Measurements from ENCODE around the gene BCL2.
"Not testable (repeated sequence)": the region's sequence is repeated elsewhere in the genome, so short reads cannot be mapped to it uniquely, and the experiment has no call there.

BCL2 gene

DNA sequence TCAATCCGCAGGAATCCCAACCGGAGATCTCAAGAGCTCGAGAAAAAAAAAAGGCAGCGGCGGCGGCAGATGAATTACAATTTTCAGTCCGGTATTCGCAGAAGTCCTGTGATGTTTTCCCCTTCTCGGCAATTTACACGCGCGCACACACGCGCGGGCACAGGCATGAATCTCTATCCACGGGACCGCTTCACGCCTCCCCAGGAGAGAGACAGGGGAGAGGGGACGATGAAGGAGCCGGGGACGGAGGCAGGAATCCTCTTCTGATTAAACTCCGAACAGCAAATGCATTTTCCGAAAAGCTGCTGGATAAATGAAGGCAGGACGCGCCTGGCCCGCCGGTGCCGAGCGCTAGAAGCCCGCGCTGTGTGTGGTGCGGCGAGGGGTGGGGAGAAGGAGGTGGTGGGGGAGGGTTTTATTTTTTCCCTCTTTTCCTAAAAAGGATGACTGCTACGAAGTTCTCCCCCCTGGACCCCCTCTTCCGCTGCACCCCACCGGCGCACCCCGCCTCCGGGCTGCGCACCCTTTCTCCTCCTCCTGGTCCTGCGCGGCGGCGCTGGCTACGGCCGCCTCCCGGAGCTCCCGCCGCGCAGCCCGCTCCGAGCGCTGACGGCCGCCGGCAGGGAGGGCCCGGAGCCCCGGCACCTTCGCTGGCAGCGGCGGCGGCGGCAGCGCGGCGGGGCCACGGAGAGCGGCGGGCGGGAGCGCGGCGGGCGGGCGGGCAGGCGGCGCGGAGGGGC is at the start of gene BCL2:
TSS of gene BCL2 (minus strand) at position 387 of the 740 bp plus-strand sequence.
- DNase-seq, result peak; percentile 29

DNA sequence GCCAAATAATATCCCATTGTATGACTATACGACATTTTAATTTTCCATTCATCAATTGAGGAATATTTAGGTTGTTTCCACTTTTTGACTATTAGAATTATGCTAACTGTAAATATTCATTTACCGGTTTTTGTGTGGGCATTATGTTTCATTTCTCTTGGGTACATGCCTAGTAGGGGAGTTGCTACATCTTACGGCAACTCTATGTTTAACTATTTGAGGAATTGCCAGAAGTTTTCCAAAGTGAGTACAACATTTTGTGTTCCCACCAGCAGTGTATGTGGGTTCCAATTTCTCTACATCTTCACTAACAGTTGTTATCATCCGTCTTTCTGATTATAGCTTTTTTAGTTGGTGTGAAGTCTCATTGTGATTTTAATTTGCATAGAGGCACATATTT is 49.0 kb upstream of the BCL2 start:
- DNase-seq, result no peak

DNA sequence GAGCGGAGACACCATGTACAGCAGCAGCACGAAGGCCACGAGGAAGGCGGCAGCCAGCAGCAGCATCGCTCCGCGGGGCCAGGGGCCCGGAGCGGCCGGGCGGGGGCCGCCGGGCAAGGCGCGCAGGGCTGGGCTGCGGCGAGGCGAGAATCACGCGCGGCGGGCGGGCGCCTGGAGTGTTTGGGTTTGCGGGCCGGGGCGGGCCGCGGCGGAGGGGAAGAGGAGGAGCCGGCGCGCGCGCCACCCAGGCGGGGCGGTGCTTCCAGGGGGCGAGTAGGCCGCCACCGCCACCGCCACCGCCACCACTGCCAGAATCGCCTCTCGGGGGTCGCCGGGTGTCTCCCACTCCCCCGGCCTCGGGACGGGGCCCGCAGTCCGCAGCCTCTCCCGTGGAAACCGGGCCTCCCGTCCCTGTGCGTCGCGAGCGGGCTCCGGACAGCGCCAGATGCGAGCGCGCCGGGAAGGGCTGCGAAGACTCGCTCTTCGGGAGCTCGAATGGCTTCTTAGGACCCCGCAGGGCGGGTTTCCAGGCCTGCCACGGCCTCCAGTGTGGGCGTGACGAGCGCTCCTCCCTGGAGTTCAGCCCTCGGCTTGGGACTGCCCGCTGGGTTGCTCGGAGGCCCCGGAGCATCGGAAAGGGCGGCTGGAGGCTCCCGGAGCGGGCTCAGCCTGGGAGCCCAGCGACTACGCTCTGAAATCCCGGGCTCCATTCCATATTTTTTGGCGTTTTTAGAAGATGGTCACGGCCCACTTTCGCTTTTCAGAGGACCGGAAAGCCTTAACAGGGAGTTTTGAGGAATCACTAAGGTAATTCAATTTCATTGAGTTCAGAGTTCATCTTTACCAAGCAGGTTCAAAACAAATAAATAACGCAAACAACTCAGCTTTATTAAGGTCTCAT is 47.7 kb upstream of the BCL2 start, which contains the start of gene KDSR:
TSS of gene KDSR (minus strand) at position 154 of the 901 bp plus-strand sequence. CDS start at position 66, 88 bp downstream.
- DNase-seq, result peak; percentile 96

DNA sequence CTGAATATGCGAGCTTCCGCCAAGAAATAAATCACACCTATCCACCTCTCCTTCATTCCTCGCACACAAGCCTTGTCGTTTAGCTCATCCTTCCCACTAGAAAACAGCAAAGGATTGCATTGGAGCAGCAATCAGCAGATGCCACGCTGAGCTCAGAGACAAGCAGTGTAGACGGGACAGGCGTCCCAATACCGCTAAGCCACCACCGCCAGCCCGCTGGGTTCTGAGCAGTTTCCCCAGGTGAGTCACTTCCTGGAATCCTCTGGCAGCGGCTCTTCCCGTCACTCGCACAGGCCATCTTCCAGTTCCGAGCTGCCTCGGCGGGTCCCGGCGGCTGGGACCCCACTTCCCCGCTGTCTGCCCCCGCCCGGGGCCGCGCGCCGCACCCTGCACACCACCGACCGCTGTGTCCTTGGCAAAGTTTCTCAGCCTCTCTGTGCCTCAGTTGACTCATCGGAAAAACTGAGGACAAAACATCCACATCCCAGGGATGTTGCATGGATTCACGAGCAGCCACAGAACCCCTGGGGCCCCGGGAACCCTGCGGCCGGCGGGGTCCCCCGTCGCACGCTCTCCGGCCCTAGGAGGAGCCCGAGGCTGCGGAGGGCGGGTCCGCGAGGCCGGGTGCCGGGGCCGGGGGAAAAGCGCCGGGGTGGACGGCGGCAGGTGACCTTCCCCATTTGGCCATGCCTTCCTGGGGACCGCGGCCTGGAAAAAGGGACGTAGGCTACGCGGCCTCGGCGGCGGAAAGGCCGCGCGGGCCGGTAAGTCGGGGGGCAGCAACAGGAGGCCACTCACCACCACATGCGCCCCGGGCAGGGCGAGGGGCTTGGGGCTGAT is 46.9 kb upstream of the BCL2 start:
- DNase-seq, result peak; percentile 46

DNA sequence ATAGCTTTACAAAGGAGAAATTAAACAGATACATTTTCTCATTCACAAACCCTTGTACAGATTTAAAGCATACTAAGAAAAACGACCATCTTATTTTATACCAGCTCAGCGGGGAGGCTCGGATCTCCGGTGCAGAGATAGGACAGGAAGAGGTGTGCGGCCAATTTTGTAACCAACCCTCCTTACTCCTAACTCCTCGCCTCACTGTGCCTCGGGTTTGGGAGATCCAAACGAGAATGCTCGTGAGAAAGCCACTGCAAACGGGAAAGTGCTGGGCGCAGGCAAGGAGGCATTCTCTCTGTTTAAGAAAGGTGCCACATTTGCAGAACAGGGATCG is 46.3 kb upstream of the BCL2 start:
- DNase-seq, result no peak

DNA sequence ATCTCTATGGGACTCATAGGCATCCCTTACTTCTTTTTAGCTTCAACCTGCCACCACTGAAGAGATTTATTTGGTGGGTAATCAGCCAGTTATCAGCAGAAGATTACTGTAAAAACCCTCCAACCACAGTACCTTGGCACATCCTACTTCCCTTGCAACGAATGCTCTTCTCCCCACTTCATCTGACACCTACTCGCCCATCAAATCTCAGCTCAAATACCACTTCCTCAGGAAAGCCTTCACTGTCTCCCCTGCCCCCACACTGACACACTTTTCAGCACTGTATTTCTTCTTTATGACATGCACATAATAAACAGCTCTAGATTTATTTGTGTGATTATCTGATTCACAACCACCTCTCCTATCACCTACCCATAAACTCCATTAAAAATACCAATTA is 44.4 kb upstream of the BCL2 start:
- DNase-seq, result no peak

DNA sequence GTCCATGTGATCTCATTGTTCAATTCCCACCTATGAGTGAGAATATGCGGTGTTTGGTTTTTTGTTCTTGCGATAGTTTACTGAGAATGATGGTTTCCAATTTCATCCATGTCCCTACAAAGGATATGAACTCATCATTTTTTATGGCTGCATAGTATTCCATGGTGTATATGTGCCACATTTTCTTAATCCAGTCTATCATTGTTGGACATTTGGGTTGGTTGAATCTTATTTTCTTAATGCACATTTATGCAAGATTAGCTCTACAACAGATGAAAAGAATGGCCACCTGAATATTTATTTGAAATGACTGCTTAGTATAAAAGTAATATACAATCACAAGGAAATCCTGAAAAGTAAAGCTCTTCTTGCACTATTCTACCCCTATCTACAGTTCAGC is 43.9 kb upstream of the BCL2 start:
- DNase-seq, result not testable (repeated sequence)

DNA sequence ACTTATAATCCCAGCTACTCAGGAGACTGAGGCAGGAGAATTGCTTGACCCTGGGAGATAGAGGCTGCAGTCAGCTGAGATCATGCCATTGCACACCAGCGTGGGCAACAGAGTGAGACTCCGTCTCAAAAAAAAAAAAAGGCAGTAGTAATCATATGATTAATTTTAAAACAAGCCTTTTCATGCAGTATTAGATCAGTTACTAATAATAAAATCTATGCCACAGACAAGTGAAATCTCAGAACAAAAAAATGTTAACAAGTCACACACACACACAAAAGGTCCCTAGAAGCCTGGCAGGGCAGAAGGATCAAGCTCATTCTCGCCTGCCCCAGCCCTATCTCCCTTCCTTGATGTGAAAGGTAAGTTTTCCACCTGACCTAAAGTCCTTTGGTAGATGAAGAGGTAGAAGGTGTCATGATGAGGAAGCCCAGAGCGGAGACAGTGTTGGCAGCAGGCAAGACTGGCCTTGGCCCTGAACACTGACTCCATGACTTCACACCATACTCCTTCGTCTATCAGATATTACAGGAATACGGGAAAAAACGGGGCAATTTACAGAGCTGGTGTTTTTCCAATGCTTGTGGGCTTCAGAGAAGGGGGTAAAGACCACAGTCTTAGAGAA is 36.8 kb upstream of the BCL2 start:
- no peak for DNase-seq

DNA sequence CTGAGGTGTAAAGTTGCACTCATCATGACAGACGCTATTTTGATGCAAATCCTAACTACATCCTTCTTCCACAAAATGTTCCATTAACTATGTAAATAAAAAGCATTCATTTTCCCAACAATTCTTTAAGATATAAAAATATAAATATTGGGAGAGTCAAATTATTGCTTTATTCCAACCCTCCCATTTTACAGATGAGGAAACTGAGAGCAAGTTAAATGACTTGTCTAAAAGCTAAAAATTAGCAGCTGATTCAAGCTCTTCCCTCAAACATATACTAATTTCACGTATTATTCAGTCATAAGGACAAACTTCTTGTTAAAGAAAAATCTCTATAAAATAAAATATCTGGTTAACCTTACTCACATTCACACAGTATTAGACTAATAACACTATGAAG is 30.7 kb upstream of the BCL2 start:
- DNase-seq, result no peak

DNA sequence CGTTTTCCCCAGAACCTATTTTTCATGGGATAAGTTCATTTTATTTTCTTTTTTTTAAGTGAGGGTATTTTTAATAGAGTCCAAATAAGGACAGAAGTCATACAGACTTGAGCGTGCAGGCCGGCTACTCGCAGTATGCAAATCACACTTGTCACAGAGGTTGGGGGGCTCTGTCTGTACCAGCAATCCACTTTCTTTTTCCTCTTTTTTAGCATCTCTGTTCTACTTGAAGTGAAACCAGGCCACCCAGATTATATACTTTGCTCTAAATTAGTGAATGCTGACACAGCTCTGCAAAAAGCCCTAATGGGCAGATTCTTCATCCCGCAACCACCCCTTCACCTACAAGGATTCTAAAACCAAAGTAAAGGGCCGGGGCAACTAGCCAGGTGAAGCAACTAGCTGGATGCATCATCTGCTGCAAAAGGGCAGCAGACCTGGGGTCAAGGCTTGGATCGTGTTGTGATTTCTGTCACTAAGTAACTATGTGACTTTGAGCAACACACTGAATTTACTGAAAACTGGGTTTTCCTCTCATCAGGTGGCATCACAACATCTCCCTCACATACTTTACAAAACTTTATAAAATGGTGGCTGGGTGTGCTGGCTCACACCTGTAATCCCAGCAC is 29.1 kb upstream of the BCL2 start:
- DNase-seq, result no peak

DNA sequence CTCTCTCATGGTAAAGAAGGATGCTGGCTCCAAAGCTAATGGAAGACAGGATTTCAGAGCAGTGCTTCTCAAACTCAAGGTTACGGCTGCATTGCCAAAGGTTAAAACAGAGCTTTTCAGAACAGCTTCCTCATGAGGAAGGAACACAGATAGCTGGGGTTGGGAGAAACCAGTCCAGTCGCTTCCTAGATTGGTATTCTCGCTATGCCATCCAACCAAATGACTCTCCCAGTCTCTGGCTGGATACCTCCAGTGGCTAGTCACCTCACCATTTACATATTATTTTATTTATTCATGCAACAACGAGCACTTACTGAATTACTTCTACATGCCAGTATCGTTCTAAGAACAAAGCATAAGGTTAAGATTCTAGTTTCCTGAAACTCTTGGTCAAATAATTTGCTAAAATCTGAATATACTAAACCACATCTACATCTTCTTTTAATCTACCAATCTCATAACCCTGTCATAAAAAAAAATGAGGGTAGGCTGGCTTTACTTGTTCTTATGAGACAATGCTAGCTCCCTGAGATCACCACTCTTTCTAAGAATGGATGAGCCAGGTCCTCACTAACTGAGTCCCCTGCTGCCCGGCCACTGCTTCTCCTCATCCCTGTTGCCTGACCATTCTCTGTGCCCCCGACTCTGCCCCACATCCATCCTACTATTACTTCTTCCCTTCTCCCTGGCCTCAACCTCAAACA is 27.1 kb upstream of the BCL2 start:
- no peak for DNase-seq

DNA sequence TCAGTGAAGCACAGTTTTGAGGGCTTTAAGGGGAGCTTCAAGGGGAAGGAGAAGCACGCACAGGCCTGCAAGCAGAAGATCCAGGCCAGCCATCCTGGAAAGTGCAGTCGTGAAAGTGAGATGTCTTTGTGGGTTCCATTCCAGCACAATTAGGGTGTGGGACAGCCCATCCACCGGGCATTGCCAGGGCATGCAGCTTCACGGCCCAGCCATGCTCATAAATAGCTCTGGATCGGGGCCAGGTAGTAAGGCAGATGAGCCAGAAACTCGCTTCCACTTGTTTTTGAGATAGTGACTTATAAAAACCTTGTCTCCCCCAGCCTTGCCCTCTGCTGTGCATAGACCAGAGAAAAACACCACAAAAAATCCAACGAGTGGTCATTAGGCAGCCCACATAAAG is 26.5 kb upstream of the BCL2 start:
- no peak for DNase-seq

DNA sequence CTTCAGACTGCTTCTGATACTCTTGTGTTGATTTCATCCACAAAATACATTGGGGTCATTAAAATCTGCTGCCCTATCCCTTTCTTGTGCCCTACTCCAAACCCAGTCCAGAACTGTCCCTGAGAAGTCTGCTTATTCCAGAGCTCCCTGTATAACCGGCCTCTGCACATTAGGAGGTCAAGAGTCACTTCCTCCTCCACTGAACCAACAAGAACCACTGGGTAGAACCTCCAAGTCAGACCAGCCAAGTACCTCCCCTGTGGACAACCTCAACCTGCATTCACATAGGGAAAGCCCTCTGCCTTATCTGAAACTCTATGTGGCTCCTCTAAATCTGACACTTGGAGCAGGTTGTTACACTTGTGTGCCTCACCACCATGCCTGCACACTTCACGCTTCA is 25.3 kb upstream of the BCL2 start:
- DNase-seq, result no peak

DNA sequence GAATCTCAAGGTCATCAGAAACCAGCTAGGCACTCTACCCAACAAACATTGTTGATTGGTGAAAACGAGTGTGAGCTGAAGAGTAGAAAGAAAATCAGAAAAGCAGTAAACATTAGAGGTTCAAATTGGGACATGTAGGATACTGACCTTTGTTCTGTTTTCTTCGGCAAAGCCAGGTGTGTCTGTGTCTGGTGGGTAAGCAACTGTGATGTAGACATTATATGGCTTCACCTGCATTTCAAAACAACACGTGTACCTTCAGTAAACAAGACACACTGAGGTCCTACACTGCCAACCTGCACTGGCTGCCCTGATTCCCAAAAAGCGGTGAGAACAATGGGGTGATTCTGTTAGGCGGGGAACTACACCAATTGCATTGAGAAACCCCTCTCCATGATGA is 24.7 kb upstream of the BCL2 start:
- DNase-seq, result no peak

DNA sequence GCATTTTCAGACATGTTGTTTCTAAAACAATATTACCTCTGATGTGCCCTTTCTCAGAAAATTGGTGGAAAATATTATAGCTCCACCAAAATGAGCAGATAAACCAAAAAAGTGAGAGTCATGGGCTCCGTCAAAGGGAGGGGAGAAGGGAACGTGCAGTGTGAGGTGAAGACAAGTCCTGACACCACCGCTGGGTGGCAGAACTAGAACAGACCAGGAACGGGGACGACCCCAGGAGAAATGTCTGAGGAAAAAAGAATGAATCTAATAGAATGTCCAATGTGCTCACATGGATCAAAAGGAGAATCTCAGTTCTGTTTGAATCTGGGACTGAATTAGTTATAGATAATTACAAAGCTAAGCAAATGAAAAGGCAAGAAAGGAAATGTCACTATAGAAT is 22.6 kb upstream of the BCL2 start:
- DNase-seq, result no peak

DNA sequence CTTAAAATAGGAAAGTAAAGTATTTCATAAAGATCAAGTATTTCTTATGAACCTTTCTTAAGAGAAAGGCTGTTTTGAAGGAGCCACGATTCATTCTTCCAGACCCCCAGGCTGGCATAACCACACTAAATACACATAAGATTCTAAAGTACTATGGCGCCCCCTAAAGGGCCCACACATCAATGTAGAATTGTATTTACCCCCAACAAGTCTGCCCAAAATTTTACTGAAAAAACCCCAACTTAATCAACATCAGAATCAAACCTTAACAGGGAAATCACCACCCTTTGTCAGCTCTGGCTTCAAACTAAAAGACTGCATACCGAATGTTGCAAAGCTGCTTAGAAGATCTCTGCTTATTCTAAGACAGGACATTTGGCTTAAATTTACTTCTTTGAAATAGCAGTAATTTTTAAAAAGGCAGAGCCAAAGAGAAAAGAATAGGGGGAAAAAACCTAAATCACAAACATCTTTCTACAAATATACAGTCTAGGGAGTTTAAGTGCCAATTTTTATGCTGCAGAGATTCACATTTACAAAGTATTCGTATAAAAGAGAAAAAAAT is 20.4 kb upstream of the BCL2 start:
- peak; percentile 22 for DNase-seq

DNA sequence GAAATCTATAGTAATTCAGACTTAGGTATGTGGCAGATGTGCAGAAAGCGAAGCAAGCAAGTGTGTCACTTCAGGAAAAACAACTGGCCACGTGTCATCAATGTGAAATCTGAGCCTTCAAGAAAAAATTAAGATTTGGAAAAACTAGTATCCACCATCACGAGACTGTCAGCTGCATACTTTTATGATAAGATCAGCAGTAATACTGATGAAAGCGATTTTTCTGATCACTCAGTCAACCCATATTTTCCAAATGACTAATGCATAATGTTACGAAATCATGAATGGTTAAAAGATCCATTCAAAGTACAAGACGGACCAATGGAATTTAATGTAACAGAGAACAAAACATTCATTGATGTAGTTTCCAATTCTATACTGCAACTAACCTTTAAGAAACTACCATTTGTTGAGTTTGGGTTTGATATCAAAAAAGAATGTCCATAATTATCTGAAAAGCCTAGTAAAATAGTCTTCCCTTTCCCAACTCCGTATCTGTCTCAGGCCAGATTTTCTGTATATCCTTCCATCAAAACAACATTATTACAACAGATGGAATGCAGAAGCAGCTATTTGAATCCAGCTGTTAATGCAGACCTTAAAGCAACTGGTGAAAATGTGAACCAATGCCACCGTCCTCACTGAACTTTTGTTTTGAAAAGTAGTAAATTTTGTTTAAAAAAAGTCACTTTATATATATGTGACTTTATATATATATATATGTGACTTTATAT is 17.0 kb upstream of the BCL2 start:
- peak; percentile 63 for DNase-seq

DNA sequence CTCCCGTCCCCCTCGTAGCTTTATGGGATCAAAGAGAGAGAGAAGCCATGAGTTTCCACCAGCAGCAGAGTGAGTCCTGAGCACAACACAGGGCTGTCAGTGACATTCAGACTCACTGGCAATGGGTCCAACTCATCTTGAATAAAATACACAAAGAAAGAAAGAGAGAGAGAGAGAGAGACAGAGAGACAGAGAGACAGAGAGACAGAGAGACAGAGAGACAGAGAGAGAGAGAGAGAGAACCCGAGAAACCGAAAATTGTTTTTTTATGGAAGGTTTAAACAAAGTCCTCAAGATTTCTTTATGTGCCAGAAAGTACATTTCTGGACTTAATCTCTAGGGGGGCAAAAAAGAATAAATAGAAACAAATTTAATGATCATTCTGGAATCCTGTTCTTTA is 11.5 kb upstream of the BCL2 start:
- DNase-seq, result no peak

DNA sequence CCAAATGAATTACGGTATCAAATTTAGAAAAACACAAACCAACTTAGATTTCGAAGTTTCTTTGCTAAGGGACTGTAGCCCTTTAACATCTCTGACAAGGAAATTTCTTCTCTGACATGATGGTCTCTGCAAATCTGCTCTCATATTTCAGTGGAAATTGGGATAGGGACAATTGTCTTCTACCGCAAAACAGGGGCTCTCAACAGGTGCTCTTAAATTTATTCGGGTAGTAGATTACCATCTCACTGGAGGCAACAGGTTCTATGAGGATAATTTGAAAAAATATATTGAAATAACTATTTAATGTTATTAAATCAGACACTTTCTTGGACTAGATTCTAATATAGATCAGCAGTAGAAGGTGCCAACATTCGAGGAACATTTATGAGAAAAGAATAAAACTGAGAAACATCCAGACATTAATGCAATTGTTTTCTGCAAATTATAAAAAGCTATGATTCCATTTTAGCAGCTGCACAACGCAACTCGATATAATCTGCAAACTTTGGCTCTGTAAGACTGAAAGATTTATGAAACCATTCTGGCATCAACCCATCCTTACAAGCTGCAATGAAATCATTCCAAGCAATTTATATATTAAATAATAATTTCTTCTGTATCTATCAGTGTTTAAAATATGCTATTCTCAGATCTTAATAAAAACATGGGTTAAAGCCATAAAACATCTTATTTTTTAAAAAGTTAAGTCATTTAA is 10.0 kb upstream of the BCL2 start:
- DNase-seq, result no peak

DNA sequence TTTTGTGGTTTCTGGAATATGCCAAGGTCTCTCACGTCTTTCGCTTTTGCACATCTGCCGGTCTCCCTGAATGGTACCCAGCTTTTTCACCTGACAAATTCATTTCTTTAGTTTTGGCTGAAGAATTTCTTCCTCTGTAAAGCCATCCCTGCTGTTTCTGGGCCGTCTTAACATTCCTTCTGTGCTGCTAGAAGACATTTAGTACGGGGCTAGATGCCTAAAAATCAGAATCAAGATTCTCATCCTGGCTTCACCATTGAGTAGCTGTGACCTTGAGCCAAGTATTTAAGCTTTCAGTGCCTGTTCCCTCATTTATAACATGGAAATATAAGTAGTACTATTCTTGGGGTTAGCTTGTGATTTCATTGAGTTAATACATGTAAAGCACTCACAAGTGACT is 6.4 kb upstream of the BCL2 start:
- no peak for DNase-seq

Measured in kidney glomerular epithelial cell (primary cell).